ENCODE results near the gene GPR151. TPM values are rescaled to one million over a fixed set of nuclear protein-coding genes. Genes with fewer than 3 reads are reported as not detected.

Gene GPR151
- total and polyA plus RNA-seq, 10 donors = not detected

GRCh38 chr5:146467760-146468159 lies 48.2 kb downstream of the GPR151 start:
- no peak for DNase-seq
- peaks cover 0 to 92% (median 68%) of the 10 kb centered on the region in 6 donors for H3K36me3 ChIP-seq

GRCh38 chr5:146466521-146467349 lies 49.3 kb downstream of the GPR151 start:
- no peak for DNase-seq
- Histone ChIP-seq H3K4me3 (no peak overlapping the region), H3K27ac (no peak overlapping the region), H3K9me3 (no peaks in the 10 kb centered on the region), H3K36me3 (peaks cover 0 to 92% (median 65%) of the 10 kb centered on the region in 6 donors), H3K4me1 (peaks cover 0 to 14% (median 0%) of the 10 kb centered on the region in 6 donors), H3K27me3 (replicated peaks in 1 of 7) (no peaks in the 10 kb centered on the region)
- TF ChIP-seq POLR2A (IDR thresholded peaks at IDR 0.05) (no peak), POLR2AphosphoS5 (IDR thresholded peaks at IDR 0.05) (no peak), CTCF (IDR thresholded peaks at IDR 0.05 in 8 of 11, conservative IDR thresholded peaks at IDR 0.05 in 3 of 11) (peak in 2 of 11 experiments; percentile 20 to 22)
- WGBS, 5 donors = 65 to 68% (median 66%) methylated on average over 3 of the region's 3 CpGs
- intact Hi-C loops (cut with DNase I; ENCODE audit: low total_unique reads) = no loop called here

More at GRCh38 chr5:146467760-146468159, 48.2 kb downstream of the GPR151 start:
- no peak for TF ChIP-seq POLR2AphosphoS5 (IDR thresholded peaks at IDR 0.05)
- no peak for TF ChIP-seq CTCF (IDR thresholded peaks at IDR 0.05 in 8 of 11, conservative IDR thresholded peaks at IDR 0.05 in 3 of 11)
- TF ChIP-seq POLR2A (IDR thresholded peaks at IDR 0.05) = no peak
- intact Hi-C loops (cut with DNase I; ENCODE audit: low total_unique reads) = no loop called here
- Histone ChIP-seq H3K27ac (no peak overlapping the region), H3K27me3 (replicated peaks in 1 of 7) (no peaks in the 10 kb centered on the region), H3K9me3 (no peaks in the 10 kb centered on the region), H3K4me3 (no peak overlapping the region), H3K4me1 (peaks cover 0 to 14% (median 0%) of the 10 kb centered on the region in 6 donors)
- 93 to 98% (median 95%) methylated on average over 1 of the region's 1 CpG for WGBS, 5 donors

- no peak for TF ChIP-seq POLR2A (IDR thresholded peaks at IDR 0.05)
- TF ChIP-seq POLR2AphosphoS5 (IDR thresholded peaks at IDR 0.05) = no peak
- no peak for TF ChIP-seq CTCF (IDR thresholded peaks at IDR 0.05 in 8 of 11, conservative IDR thresholded peaks at IDR 0.05 in 3 of 11)
These were observed 52.5 kb downstream of the GPR151 start for GRCh38 chr5:146463446-146463845.

More at GRCh38 chr5:146463446-146463845, 52.5 kb downstream of the GPR151 start:
- Histone ChIP-seq H3K27ac (no peak overlapping the region), H3K4me1 (peaks cover 0 to 21% (median 0%) of the 10 kb centered on the region in 6 donors), H3K36me3 (peaks cover 0 to 94% (median 65%) of the 10 kb centered on the region in 6 donors), H3K4me3 (no peak overlapping the region), H3K27me3 (replicated peaks in 1 of 7) (no peaks in the 10 kb centered on the region), H3K9me3 (no peaks in the 10 kb centered on the region)
- WGBS, 5 donors = 90 to 95% (median 94%) methylated on average over 6 of the region's 6 CpGs
- no peak for DNase-seq
- intact Hi-C loops (cut with DNase I; ENCODE audit: low total_unique reads) = no loop called here

Small RNAs within 50 kb of the gene (small RNA-seq; reads per million reads assigned to genes)
- 0 reads per million in 4 donors for gene RF02271

Other genes starting within 250 kb of the GPR151 start
- gene POU4F3, start 177.4 kb downstream of the GPR151 start, total RNA-seq = under 1 TPM in 2 of 7 donors, not detected in 5; 0.10 to 0.16 TPM
- gene POU4F3, start 177.4 kb downstream of the GPR151 start, polyA plus RNA-seq = under 1 TPM in 2 of 3 donors, not detected in 1; 0.03 TPM
- gene TCERG1, start 68.9 kb downstream of the GPR151 start, total RNA-seq = 100 to 1,000 TPM in 2 of 7 donors, 10 to 100 TPM in 5; 63.0 to 117 (median 81.0) TPM
- gene TCERG1, start 68.9 kb downstream of the GPR151 start, polyA plus RNA-seq = 10 to 100 TPM; 43.7 to 72.2 (median 51.1) TPM

All from spleen (tissue), 11 donors.